Neural cell (in vitro differentiated cells): ENCODE data around the gene RAD9A.

ENCODE experiments used
- CTCF ChIP-seq: fragments of 450-650 bp; IDR thresholded peaks from 2 replicates; pipeline ENCODE4 v1.5.1; 2014; ENCODE audit warnings: antibody characterized with exemption, mild to moderate bottlenecking, moderate library complexity; ENCODE audit not compliant: poor library complexity, severe bottlenecking
- EP300 ChIP-seq: fragments of 450-650 bp; conservative IDR thresholded peaks from 2 replicates; pipeline ENCODE4 v1.6.1; 2014; ENCODE audit warnings: antibody characterized with exemption, mild to moderate bottlenecking, moderate library complexity; ENCODE audit not compliant: poor library complexity, severe bottlenecking
- POLR2AphosphoS5 ChIP-seq: IDR thresholded peaks from 2 replicates; pipeline ENCODE4 v1.6.1; 2012
- RAD21 ChIP-seq: fragments of 450-650 bp; conservative IDR thresholded peaks from 2 replicates; pipeline ENCODE4 v1.6.1; 2014; ENCODE audit warnings: antibody characterized with exemption, mild to moderate bottlenecking, moderate library complexity
- SMC3 ChIP-seq: fragments of 450-650 bp; conservative IDR thresholded peaks from 2 replicates; pipeline ENCODE4 v1.6.1; 2014; ENCODE audit warnings: antibody characterized with exemption, mild to moderate bottlenecking, moderate library complexity; ENCODE audit not compliant: poor library complexity
- TF ChIP-seq, protein P1 (sequence below): IDR thresholded peaks from 2 replicates; pipeline ENCODE4 v1.6.1; 2012; ENCODE audit warnings: borderline replicate concordance

- TF ChIP-seq CTCF, result no peak
- TF ChIP-seq, protein P1, sequence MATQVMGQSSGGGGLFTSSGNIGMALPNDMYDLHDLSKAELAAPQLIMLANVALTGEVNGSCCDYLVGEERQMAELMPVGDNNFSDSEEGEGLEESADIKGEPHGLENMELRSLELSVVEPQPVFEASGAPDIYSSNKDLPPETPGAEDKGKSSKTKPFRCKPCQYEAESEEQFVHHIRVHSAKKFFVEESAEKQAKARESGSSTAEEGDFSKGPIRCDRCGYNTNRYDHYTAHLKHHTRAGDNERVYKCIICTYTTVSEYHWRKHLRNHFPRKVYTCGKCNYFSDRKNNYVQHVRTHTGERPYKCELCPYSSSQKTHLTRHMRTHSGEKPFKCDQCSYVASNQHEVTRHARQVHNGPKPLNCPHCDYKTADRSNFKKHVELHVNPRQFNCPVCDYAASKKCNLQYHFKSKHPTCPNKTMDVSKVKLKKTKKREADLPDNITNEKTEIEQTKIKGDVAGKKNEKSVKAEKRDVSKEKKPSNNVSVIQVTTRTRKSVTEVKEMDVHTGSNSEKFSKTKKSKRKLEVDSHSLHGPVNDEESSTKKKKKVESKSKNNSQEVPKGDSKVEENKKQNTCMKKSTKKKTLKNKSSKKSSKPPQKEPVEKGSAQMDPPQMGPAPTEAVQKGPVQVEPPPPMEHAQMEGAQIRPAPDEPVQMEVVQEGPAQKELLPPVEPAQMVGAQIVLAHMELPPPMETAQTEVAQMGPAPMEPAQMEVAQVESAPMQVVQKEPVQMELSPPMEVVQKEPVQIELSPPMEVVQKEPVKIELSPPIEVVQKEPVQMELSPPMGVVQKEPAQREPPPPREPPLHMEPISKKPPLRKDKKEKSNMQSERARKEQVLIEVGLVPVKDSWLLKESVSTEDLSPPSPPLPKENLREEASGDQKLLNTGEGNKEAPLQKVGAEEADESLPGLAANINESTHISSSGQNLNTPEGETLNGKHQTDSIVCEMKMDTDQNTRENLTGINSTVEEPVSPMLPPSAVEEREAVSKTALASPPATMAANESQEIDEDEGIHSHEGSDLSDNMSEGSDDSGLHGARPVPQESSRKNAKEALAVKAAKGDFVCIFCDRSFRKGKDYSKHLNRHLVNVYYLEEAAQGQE, result no peak
- TF ChIP-seq EP300, result no peak
- TF ChIP-seq POLR2AphosphoS5, result no peak
- no peak for TF ChIP-seq SMC3
- no peak for TF ChIP-seq RAD21
Measured at GRCh38 chr11:67415501-67416304, 23.9 kb downstream of the RAD9A start, which contains the start of gene CARNS1.
